GM18951 (cell line): ENCODE measurements around the gene SPATA24.
"Not testable (repeated sequence)": the region's sequence is repeated elsewhere in the genome, so short reads cannot be mapped to it uniquely, and the experiment has no call there.

Experiments used
- POLR2A ChIP-seq: IDR thresholded peaks from 4 replicates; pipeline ENCODE4 v1.6.1; 2011; ENCODE audit warnings: mild to moderate bottlenecking; ENCODE audit not compliant: insufficient read length, insufficient read depth; ENCODE audit errors: extremely low read depth
- in situ Hi-C: fragments of 300-500 bp; cut with MboI; formaldehyde crosslinking; loops from one replicate; pipeline ENCODE4 v1.12.0; 2022; ENCODE audit warnings: low sequenced_read_pairs, mixed read lengths, inconsistent platforms; ENCODE audit not compliant: unreplicated experiment

The SPATA24 gene

GRCh38 chr5:139378941-139379361, 24.9 kb downstream of the SPATA24 start:
- TF ChIP-seq POLR2A = no peak
- in situ Hi-C loops = no loop called here

GRCh38 chr5:139378101-139378825, 25.6 kb downstream of the SPATA24 start:
- TF ChIP-seq POLR2A = no peak
- in situ Hi-C loops = no loop called here

GRCh38 chr5:139377226-139377625, 26.7 kb downstream of the SPATA24 start:
- in situ Hi-C loops = no loop called here

GRCh38 chr5:139376364-139376763, 27.5 kb downstream of the SPATA24 start:
- in situ Hi-C loops = no loop called here
- TF ChIP-seq POLR2A = no peak

More at GRCh38 chr5:139377226-139377625, 26.7 kb downstream of the SPATA24 start:
- TF ChIP-seq POLR2A = no peak

GRCh38 chr5:139374909-139375308, 29.0 kb downstream of the SPATA24 start:
- in situ Hi-C loops = no loop called here
- TF ChIP-seq POLR2A = no peak

- no peak for TF ChIP-seq POLR2A
- in situ Hi-C loops = no loop called here
Measured at GRCh38 chr5:139371482-139372435, 32.1 kb downstream of the SPATA24 start.

GRCh38 chr5:139369181-139369580, 34.7 kb downstream of the SPATA24 start:
- TF ChIP-seq POLR2A = no peak
- in situ Hi-C loops = no loop called here

GRCh38 chr5:139368613-139369012, 35.3 kb downstream of the SPATA24 start:
- no peak for TF ChIP-seq POLR2A
- in situ Hi-C loops = no loop called here

- TF ChIP-seq POLR2A = no peak
- in situ Hi-C loops = no loop called here
Measured at GRCh38 chr5:139364466-139364865, 39.4 kb downstream of the SPATA24 start.

GRCh38 chr5:139363937-139364336, 40.0 kb downstream of the SPATA24 start:
- no peak for TF ChIP-seq POLR2A
- in situ Hi-C loops = no loop called here

- in situ Hi-C loops = no loop called here
- TF ChIP-seq POLR2A = no peak
Measured at GRCh38 chr5:139361835-139362429, 42.0 kb downstream of the SPATA24 start.

- no peak for TF ChIP-seq POLR2A
- in situ Hi-C loops = no loop called here
Measured at GRCh38 chr5:139360384-139360783, 43.5 kb downstream of the SPATA24 start.

GRCh38 chr5:139358064-139358463, 45.8 kb downstream of the SPATA24 start:
- no peak for TF ChIP-seq POLR2A
- in situ Hi-C loops = no loop called here

GRCh38 chr5:139355900-139356299, 48.0 kb downstream of the SPATA24 start:
- in situ Hi-C loops = not testable (repeated sequence)
